CD4-positive, alpha-beta T cell (primary cell): ENCODE data around the gene CYB5B. TPM values are rescaled to one million over a fixed set of nuclear protein-coding genes. Genes with fewer than 3 reads are reported as not detected.

Experiments used
- ATAC-seq: fragments of 200-7000 bp; cut with Tn5 transposase; one replicate; pipeline ENCODE4 v1.10.0; 2022; ENCODE audit warnings: mild to moderate bottlenecking; ENCODE audit not compliant: poor library complexity
- CTCF ChIA-PET: fragments of 350-600 bp; sonication (Branson Sonifier 250); formaldehyde crosslinking; loops from one replicate; lab custom pipeline; 2021; ENCODE audit warnings: antibody characterized with exemption, inconsistent platforms; lab: Charles Lee
- POLR2A ChIA-PET: fragments of 350-600 bp; sonication (Branson Sonifier 250); formaldehyde crosslinking; loops from one replicate; lab custom pipeline; 2021; ENCODE audit warnings: antibody characterized with exemption, inconsistent platforms; lab: Charles Lee
- DNase-seq, 14 experiments: peaks; one replicate each; pipeline ENCODE4 v3.0.0-alpha.2; 2013 to 2020; ENCODE audit warnings: mixed read lengths in 2 of 14
- H3K27ac ChIP-seq, 2 donors: one replicate each; pipeline versions ENCODE4 v1.5.1 to v1.7.0; 2013; ENCODE audit warnings: low read length in 2 of 2, low read depth in 1 of 2, mild to moderate bottlenecking in 1 of 2
- H3K27me3 ChIP-seq, 2 experiments: 1 replicate in 1 of 2; 2 replicates in 1 of 2; pipeline versions ENCODE4 v1.6.1 to v1.7.0; 2013; ENCODE audit warnings: low read length in 2 of 2, control low read depth in 1 of 2, mild to moderate bottlenecking in 1 of 2, moderate library complexity in 1 of 2; ENCODE audit not compliant: insufficient read depth in 2 of 2, control insufficient read depth in 1 of 2
- H3K36me3 ChIP-seq: one replicate; pipeline ENCODE4 v1.6.1; 2013; ENCODE audit warnings: low read length, control low read depth; ENCODE audit not compliant: insufficient read depth
- H3K4me1 ChIP-seq: one replicate; pipeline ENCODE4 v1.6.1; 2013; ENCODE audit warnings: low read length, control low read depth; ENCODE audit not compliant: insufficient read depth
- H3K4me3 ChIP-seq: one replicate; pipeline ENCODE4 v1.5.1; 2013; ENCODE audit warnings: mild to moderate bottlenecking, low read length, moderate library complexity
- H3K9me3 ChIP-seq, 2 experiments: 1 replicate in 1 of 2; 2 replicates in 1 of 2; pipeline versions ENCODE4 v1.6.1 to v1.7.0; 2013; ENCODE audit warnings: low read length in 2 of 2, mild to moderate bottlenecking in 2 of 2, control low read depth in 1 of 2, moderate library complexity in 1 of 2; ENCODE audit not compliant: control insufficient read depth in 1 of 2, insufficient read depth in 1 of 2
- H3K27ac Mint-ChIP-seq: one replicate; pipeline ENCODE4 v1.8.0; 2020; ENCODE audit warnings: mixed read lengths
- H3K27me3 Mint-ChIP-seq: one replicate; pipeline ENCODE4 v1.8.0; 2021; ENCODE audit warnings: mixed read lengths
- H3K36me3 Mint-ChIP-seq: one replicate; pipeline ENCODE4 v1.8.0; 2021; ENCODE audit warnings: low read depth, mixed read lengths
- H3K4me1 Mint-ChIP-seq: one replicate; pipeline ENCODE4 v1.8.0; 2021; ENCODE audit warnings: low read depth, mixed read lengths
- H3K4me3 Mint-ChIP-seq: one replicate; pipeline ENCODE4 v1.8.0; 2020; ENCODE audit warnings: mild to moderate bottlenecking, mixed read lengths
- H3K9me3 Mint-ChIP-seq: one replicate; pipeline ENCODE4 v1.8.0; 2020; ENCODE audit warnings: mixed read lengths
- intact Hi-C, 2 experiments: fragments of 100-400 bp; cut with DNase I in 1 of 2; cut with micrococcal nuclease in 1 of 2; formaldehyde crosslinking; loops; one replicate each; pipeline versions ENCODE4 v1.15.1 to v1.9.0; 2023 to 2025; cut with DNase I, micrococcal nuclease
- total RNA-seq, 174 experiments: library from RNA in 2 of 174; stranded (reverse) in 2 of 174; gene quantifications; one replicate each; pipeline ENCODE4 v1.2.3 and lab custom pipeline; 2021 to 2026
- TF ChIP-seq, protein P1 (sequence below): fragments of 200-600 bp; IDR thresholded peaks from one replicate; pipeline ENCODE4 v1.8.0; 2022; ENCODE audit warnings: antibody characterized with exemption, mild to moderate bottlenecking

The CYB5B gene
- total RNA-seq, 2 experiments from 2014 or later: 16.0 to 18.3 TPM

DNA sequence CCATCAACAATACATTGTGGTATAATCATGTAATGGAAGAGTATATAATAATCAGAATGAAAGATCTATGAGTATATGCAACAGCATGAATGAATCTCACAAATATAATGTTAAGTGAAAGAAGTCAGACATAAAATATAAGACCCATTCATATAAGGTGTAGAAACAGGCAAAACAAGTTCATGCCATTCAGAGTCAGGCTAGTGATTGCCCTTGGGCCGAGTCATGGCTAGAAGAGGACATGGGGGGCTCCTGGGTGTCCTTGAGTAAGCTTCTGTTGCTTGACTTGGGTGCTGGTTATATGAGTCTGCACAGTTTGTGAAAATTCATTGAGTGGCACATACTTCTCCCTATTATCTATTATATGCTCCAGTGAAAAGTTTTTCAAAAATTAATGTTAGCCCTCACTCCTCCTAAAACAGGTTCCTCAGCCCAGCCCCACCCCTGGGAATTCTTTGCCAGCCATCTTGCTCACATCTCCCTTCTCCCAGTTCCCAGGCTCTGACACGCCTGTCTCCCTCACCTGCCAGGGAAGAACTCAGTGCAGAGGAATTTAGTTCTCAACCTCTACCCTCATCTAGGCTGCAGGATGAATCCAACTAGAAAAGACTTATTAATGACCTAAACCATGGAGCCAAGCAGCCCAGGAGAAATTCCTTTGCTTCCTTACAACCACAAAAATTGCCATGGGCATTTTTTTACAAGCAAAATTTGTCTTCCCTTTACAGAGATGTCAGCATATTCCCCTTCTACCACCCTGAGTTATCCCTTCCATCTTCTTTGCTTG is 89.0 kb downstream of the CYB5B start:
- Mint-ChIP-seq H3K4me3 (no peak overlapping the region), H3K36me3 (no peaks in the 10 kb centered on the region), H3K27me3 (no peaks in the 10 kb centered on the region), H3K4me1 (no peaks in the 10 kb centered on the region), H3K9me3 (no peaks in the 10 kb centered on the region), H3K27ac (no peak overlapping the region)
- Histone ChIP-seq H3K27me3 (no peaks in the 10 kb centered on the region), H3K36me3 (no peaks in the 10 kb centered on the region), H3K4me3 (no peak overlapping the region), H3K9me3 (no peaks in the 10 kb centered on the region), H3K4me1 (no peaks in the 10 kb centered on the region), H3K27ac (no peak overlapping the region)
- TF ChIP-seq, protein P1, sequence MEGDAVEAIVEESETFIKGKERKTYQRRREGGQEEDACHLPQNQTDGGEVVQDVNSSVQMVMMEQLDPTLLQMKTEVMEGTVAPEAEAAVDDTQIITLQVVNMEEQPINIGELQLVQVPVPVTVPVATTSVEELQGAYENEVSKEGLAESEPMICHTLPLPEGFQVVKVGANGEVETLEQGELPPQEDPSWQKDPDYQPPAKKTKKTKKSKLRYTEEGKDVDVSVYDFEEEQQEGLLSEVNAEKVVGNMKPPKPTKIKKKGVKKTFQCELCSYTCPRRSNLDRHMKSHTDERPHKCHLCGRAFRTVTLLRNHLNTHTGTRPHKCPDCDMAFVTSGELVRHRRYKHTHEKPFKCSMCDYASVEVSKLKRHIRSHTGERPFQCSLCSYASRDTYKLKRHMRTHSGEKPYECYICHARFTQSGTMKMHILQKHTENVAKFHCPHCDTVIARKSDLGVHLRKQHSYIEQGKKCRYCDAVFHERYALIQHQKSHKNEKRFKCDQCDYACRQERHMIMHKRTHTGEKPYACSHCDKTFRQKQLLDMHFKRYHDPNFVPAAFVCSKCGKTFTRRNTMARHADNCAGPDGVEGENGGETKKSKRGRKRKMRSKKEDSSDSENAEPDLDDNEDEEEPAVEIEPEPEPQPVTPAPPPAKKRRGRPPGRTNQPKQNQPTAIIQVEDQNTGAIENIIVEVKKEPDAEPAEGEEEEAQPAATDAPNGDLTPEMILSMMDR: no peak
- ChIA-PET POLR2A (no interaction called here), CTCF (no interaction called here)
- ATAC-seq: no peak
- DNase-seq: no peak
- intact Hi-C loops: no loop called here

DNA sequence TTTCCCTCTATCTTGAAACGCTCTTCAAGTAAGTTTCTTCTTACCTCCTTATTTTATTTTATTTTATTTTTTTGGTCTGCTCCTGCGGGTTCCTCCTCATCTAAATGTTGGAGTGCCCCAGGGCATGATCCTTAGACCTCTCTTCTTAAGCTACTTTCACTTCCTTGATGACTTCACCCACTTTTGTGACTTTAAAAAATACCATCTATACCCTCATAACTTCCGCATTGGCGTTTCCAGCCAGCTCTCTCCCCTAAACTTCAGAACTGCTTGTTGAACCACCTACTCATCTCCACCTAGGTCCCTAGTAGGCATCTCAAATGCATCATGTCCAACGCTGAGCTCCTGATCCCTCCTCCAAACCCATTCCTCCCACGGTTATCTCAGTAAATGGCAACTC is 89.9 kb downstream of the CYB5B start:
- no peak overlapping the region for H3K4me3 Mint-ChIP-seq
- H3K27ac Mint-ChIP-seq: no peak overlapping the region
- H3K9me3 ChIP-seq: no peaks in the 10 kb centered on the region
- no peak for ATAC-seq
- peaks cover 2% of the 10 kb centered on the region for H3K9me3 Mint-ChIP-seq
- H3K27me3 ChIP-seq: no peaks in the 10 kb centered on the region
- H3K4me3 ChIP-seq: no peak overlapping the region
- H3K36me3 Mint-ChIP-seq: no peaks in the 10 kb centered on the region
- no peaks in the 10 kb centered on the region for H3K27me3 Mint-ChIP-seq
- POLR2A ChIA-PET: no interaction called here
- H3K4me1 ChIP-seq: no peaks in the 10 kb centered on the region
- no peak overlapping the region for H3K27ac ChIP-seq
- DNase-seq: peak in 2 of 14 experiments; percentile 41 to 54
- H3K4me1 Mint-ChIP-seq: no peaks in the 10 kb centered on the region
- TF ChIP-seq, protein P1: no peak
- CTCF ChIA-PET: no interaction called here
- intact Hi-C loops: no loop called here
- H3K36me3 ChIP-seq: no peaks in the 10 kb centered on the region

Other genes with a start within 250 kb of the CYB5B start
- 10 to 100 TPM; 10.1 to 11.4 TPM for gene SNTB2, start 237.5 kb upstream of the CYB5B start, total RNA-seq
- 10 to 100 TPM; 57.8 to 62.4 TPM for gene VPS4A, start 113.3 kb upstream of the CYB5B start, total RNA-seq
- 1 to 10 TPM; 2.8 to 2.9 TPM for gene PDF, start 94.0 kb upstream of the CYB5B start, total RNA-seq
- 10 to 100 TPM; 18.4 to 19.3 TPM for gene COG8, start 85.1 kb upstream of the CYB5B start, total RNA-seq
- gene NIP7, start 84.8 kb upstream of the CYB5B start, total RNA-seq: 10 to 100 TPM; 36.7 to 38.2 TPM
- 1 to 10 TPM; 1.5 to 2.1 TPM for gene TMED6, start 72.8 kb upstream of the CYB5B start, total RNA-seq
- 10 to 100 TPM; 43.0 to 52.7 TPM for gene TERF2, start 38.6 kb upstream of the CYB5B start, total RNA-seq
- gene NFAT5, start 141.3 kb downstream of the CYB5B start, total RNA-seq: 10 to 100 TPM; 19.5 to 21.2 TPM